NCI-H146 (cell line): ENCODE data around the gene ORC6.

Experiments used
- DNase-seq: peaks from one replicate; lab custom pipeline; 2025; lab: John Stamatoyannopoulos, UW

Gene ORC6

GRCh38 chr16:46701615-46702014 lies 12.2 kb downstream of the ORC6 start:
- DNase-seq = no peak

GRCh38 chr16:46702030-46702429 lies 12.6 kb downstream of the ORC6 start:
- no peak for DNase-seq

DNA sequence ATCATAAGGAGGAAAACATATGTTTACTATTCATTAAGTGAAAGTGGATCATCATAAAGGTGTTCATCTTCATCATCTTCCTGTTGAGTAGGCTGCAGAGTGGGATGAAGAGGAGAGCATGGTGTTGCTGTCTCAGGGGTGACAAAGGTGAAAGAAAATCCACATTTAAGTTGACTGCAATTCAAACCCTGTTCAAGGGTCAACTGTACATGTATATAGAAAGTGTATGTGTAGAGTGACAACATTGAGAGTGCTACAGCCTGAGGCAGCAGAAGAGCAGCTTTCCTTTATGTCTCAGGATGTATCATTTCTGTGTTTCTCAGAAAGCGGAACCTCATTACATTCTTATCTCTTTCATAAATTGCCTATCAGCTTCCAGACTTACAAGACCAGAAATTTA lies 17.2 kb downstream of the ORC6 start:
- no peak for DNase-seq

- no peak for DNase-seq
Observed at GRCh38 chr16:46709469-46710005, 20.1 kb downstream of the ORC6 start.

DNA sequence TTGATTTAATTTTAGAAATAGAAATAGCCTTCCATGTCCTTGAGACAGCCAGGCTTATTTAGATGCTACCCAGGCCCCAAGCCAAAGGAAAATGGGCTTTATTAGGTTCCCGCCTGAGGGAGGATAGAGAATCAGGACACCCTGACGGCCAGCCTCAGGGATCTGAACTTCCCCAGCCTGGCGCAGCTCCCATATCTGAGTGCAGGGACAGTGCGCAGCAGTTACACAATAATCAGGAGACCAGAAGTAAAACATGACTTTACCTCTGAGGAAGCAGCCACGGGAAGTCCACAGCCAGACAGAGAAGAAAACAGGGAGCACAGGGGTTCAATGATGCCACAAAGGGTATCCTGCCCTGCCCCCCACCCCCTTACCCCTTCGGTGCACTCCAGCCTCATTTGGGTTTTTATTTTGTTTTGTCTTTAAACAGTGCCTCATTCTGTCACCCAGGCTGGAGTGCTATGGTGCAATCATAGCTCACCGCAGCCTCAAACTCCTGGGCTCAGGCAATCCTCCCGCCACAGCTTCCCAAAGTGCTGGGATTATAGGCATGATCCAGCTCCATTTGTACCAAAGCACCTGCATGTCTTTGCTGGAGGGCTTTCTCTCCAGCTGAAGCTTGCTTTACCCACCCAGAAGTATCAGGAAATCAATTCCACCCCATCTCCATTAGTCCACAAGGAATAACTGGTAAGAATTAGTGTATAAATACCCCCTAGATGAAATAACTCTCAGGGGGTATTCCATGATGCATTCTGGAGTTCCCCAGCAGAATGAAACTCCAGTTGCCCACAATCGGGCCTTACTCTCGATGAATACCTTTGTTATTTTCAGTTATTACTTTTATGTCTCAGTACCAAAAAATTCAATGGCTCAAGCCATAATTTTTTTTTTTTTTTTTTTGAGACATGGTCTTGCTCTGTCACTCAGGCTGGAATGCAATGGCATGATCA lies 21.9 kb downstream of the ORC6 start:
- DNase-seq = no peak

DNA sequence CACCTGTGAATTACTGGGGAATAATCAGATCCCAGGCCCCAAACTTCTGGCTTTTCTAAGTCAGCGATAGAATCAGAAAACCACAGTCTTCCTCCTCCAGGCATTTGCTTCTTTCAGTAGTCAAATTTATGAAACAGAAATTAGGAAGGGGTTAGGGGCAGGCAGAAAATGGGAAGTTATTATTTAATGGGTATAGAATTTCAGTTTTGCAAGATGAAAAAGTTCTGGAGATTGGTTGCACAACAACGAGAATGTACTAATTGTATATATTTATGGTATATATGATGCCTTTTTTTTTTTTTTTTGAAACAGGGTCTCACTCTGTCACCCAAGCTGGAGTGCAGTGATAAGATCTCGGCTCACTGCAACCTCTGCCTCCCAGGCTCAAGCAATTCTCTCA lies 23.5 kb downstream of the ORC6 start:
- no peak for DNase-seq

GRCh38 chr16:46713634-46714033 lies 24.2 kb downstream of the ORC6 start:
- DNase-seq = no peak

- no peak for DNase-seq
Observed at GRCh38 chr16:46714797-46715591, 25.5 kb downstream of the ORC6 start.

DNA sequence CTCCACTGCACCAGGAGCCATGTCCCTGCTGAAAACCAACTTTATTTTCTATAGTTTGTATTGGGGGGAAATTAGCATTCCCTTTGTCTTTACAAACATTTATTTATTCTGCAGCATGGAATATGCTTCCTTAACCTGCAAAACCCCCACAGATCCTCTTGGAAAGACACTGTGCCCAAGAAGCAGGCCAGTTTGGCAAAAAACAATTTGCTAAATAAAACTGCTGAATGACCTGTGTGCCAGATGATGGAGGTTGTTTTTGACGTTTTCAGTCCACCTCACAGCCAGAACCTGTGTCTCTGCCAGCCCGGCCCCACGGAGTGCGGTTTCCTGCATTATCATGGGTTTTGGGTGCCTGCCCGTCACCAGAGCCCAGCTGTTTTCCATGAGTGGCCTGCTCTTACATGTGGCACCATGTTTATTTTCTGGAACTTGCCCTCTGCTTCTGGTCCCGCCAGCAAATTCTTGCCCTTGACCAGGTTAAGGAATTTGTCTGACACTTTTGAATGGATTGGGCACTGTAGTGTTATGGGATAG lies 26.4 kb downstream of the ORC6 start:
- no peak for DNase-seq

DNA sequence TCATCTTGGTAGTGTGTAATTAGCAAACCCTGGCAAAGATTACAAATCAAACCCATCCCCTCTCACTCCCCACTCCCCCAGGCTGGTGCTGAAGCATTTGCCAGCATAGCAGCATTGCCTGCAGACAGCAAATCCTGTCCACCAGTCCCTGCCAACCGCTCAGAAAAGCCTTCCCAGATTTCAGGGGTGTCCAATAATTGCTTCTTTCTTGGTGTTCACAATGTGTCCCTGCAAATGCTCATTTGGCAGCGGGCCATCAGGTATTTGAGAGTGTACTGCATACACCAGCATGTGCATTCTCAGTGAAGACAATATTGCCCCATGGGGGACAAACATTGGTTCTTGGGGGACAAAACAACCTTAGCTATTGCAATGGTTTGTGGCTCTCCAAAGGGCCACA lies 28.2 kb downstream of the ORC6 start:
- DNase-seq = no peak

- no peak for DNase-seq
Observed at GRCh38 chr16:46718214-46718613, 28.8 kb downstream of the ORC6 start.

DNA sequence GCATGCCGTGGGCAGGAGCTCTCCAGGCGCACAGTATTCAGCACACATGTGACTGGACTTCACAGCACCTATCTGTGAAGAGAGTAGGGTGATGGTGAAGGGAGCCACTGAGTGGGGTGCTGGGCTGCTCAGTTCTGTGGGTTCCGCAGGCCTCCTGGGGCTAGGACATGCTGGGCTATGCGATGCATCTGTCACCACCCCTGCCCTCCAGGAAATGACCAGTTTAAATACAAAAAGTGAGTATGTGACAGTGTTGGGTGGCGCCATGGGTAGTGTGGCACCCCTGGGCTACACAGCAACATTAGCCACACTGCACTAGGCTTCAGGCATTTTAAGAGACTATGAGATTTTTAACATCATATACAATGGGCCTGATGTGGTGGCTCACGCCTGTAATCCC lies 30.1 kb downstream of the ORC6 start:
- DNase-seq = no peak

- no peak for DNase-seq
Observed at GRCh38 chr16:46720619-46721018, 31.2 kb downstream of the ORC6 start.

- DNase-seq = no peak
Observed at GRCh38 chr16:46721885-46722284, 32.4 kb downstream of the ORC6 start.

DNA sequence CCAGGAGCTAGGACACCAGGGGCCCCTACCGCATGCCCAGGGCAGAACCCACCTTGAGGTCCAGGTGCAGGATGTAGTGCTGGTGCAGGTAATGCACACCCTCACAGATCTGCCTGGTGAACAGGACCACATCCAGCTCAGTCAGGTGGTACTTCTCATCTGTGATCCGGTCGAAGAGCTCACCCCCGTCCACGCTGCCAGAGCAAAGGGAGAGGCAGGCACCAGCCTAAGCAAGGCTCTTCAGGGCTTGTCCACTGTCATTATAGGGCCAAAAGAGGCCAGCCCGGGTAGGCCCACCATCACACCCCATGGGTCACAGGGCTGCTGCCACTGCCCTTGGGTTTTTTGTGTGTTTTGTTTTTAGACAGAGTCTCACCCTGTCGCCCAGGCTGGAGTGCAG lies 37.7 kb downstream of the ORC6 start:
- DNase-seq = no peak

- DNase-seq = no peak
Observed at GRCh38 chr16:46727630-46728029, 38.2 kb downstream of the ORC6 start.

- DNase-seq = no peak
Observed at GRCh38 chr16:46728806-46729205, 39.3 kb downstream of the ORC6 start.

DNA sequence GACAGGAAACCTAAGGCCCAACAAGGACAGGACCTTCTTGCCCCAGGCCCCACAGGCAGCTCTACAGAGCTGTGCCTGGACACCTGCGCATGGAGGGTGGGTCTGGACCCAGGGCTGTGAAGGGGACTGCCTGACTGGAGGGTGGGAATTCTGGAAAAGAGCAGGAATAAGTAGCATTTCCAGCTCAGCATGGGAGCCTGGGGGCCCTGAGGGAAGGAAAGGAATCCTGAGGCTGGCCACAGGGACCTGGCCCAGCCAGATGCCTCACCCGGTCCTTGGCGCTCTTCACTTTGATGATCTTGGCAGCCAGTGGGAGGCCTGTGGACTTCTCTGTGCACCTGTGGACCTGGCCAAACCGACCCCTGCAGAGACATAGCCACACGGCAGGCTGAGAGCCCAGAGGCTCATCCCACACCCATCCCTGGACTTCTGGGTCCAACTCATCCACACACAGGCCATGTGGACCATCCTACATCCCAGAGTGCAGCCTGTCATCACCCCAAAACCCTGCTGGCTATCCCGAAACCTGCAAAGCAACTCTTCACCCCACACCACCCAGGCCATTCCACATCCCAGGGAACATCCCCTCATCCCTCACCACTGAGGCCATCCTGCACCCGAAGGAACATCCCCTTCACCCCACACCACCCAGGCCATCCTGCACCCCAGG lies 40.0 kb downstream of the ORC6 start:
- no peak for DNase-seq

DNA sequence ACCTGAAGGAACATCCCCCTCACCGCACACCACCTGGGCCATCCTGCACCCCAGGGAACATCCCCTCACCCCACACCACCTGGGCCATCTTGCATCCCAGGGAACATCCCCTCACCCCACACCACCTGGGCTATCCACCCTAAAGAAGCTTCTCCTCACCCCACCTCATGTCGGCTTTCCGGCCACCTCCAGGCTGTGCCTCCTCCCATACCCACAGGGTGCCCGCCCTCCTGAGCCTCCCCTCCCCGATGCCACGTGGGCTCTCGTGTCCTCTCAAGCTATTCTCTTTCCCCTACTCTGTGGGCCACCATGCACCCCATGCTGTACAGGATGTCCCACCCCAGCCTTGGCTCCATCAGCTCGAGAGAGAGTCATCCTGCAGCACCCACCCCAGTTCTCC lies 40.7 kb downstream of the ORC6 start:
- no peak for DNase-seq

- no peak for DNase-seq
Observed at GRCh38 chr16:46730801-46731690, 41.6 kb downstream of the ORC6 start.
